ENCODE results near the gene PLS3. TPM values are rescaled to one million over a fixed set of nuclear protein-coding genes. Genes with fewer than 3 reads are reported as not detected.

PLS3 gene
- total and polyA plus RNA-seq, 2 donors = 45.0 to 65.3 TPM

GRCh38 chrX:115579786-115580294, 18.9 kb downstream of the PLS3 start:
- no peaks in the 10 kb centered on the region for H3K36me3 ChIP-seq (ENCODE audit: control insufficient read depth in 2 of 2, insufficient read depth in 2 of 2, low read length in 1 of 2)
- H3K27me3 ChIP-seq (ENCODE audit: control insufficient read depth in 2 of 2, insufficient read depth in 1 of 2, low read length in 1 of 2) = peaks cover 0 to 3% of the 10 kb centered on the region in 2 donors
- DNase-seq (ENCODE audit: low read depth in 6 of 9, low spot score in 9 of 9) = no peak
- no peak overlapping the region for H3K4me3 ChIP-seq (ENCODE audit: low read length in 2 of 2)
- no peak overlapping the region for H3K27ac ChIP-seq (ENCODE audit: low read depth in 1 of 2, low read length in 1 of 2)
- 92% methylated on average over 8 of the region's 8 CpGs for WGBS
- H3K4me1 ChIP-seq (ENCODE audit: control insufficient read depth in 2 of 2, insufficient read depth in 2 of 2, low read length in 2 of 2) = no peaks in the 10 kb centered on the region
- H3K9me3 ChIP-seq (ENCODE audit: control insufficient read depth in 2 of 2, insufficient read depth in 1 of 2, low read length in 1 of 2) = no peaks in the 10 kb centered on the region

GRCh38 chrX:115581759-115582615, 21.0 kb downstream of the PLS3 start:
- peaks cover 0 to 3% of the 10 kb centered on the region in 2 donors for H3K27me3 ChIP-seq (ENCODE audit: control insufficient read depth in 2 of 2, insufficient read depth in 1 of 2, low read length in 1 of 2)
- H3K9me3 ChIP-seq (ENCODE audit: control insufficient read depth in 2 of 2, insufficient read depth in 1 of 2, low read length in 1 of 2) = no peaks in the 10 kb centered on the region
- no peak overlapping the region for H3K4me3 ChIP-seq (ENCODE audit: low read length in 2 of 2)
- WGBS = 89% methylated on average over 2 of the region's 2 CpGs
- no peak for DNase-seq (ENCODE audit: low read depth in 6 of 9, low spot score in 9 of 9)
- H3K36me3 ChIP-seq (ENCODE audit: control insufficient read depth in 2 of 2, insufficient read depth in 2 of 2, low read length in 1 of 2) = no peaks in the 10 kb centered on the region
- no peaks in the 10 kb centered on the region for H3K4me1 ChIP-seq (ENCODE audit: control insufficient read depth in 2 of 2, insufficient read depth in 2 of 2, low read length in 2 of 2)
- H3K27ac ChIP-seq (ENCODE audit: low read depth in 1 of 2, low read length in 1 of 2) = peak overlapping the region in 1 of 2 donors; percentile 7

GRCh38 chrX:115582616-115583495, 21.9 kb downstream of the PLS3 start:
- Histone ChIP-seq H3K4me3 (ENCODE audit: low read length in 2 of 2) (no peak overlapping the region), H3K27me3 (ENCODE audit: control insufficient read depth in 2 of 2, insufficient read depth in 1 of 2, low read length in 1 of 2) (peaks cover 0 to 3% of the 10 kb centered on the region in 2 donors), H3K9me3 (ENCODE audit: control insufficient read depth in 2 of 2, insufficient read depth in 1 of 2, low read length in 1 of 2) (no peaks in the 10 kb centered on the region), H3K36me3 (ENCODE audit: control insufficient read depth in 2 of 2, insufficient read depth in 2 of 2, low read length in 1 of 2) (no peaks in the 10 kb centered on the region), H3K4me1 (ENCODE audit: control insufficient read depth in 2 of 2, insufficient read depth in 2 of 2, low read length in 2 of 2) (no peaks in the 10 kb centered on the region), H3K27ac (ENCODE audit: low read depth in 1 of 2, low read length in 1 of 2) (peak overlapping the region in 1 of 2 donors; percentile 19)
- DNase-seq (ENCODE audit: low read depth in 6 of 9, low spot score in 9 of 9) = no peak
- WGBS = 95% methylated on average over 13 of the region's 13 CpGs

- no peak for DNase-seq (ENCODE audit: low read depth in 6 of 9, low spot score in 9 of 9)
- H3K4me1 ChIP-seq (ENCODE audit: control insufficient read depth in 2 of 2, insufficient read depth in 2 of 2, low read length in 2 of 2) = no peaks in the 10 kb centered on the region
- no peak overlapping the region for H3K4me3 ChIP-seq (ENCODE audit: low read length in 2 of 2)
- H3K27ac ChIP-seq (ENCODE audit: low read depth in 1 of 2, low read length in 1 of 2) = no peak overlapping the region
- H3K9me3 ChIP-seq (ENCODE audit: control insufficient read depth in 2 of 2, insufficient read depth in 1 of 2, low read length in 1 of 2) = no peaks in the 10 kb centered on the region
- WGBS = 69% methylated on average over 5 of the region's 5 CpGs
- H3K27me3 ChIP-seq (ENCODE audit: control insufficient read depth in 2 of 2, insufficient read depth in 1 of 2, low read length in 1 of 2) = peaks cover 0 to 3% of the 10 kb centered on the region in 2 donors
- H3K36me3 ChIP-seq (ENCODE audit: control insufficient read depth in 2 of 2, insufficient read depth in 2 of 2, low read length in 1 of 2) = no peaks in the 10 kb centered on the region
Measured at GRCh38 chrX:115583496-115584004, 22.6 kb downstream of the PLS3 start.

GRCh38 chrX:115584696-115585095, 23.7 kb downstream of the PLS3 start:
- peaks cover 0 to 3% of the 10 kb centered on the region in 2 donors for H3K27me3 ChIP-seq (ENCODE audit: control insufficient read depth in 2 of 2, insufficient read depth in 1 of 2, low read length in 1 of 2)
- no peak for DNase-seq (ENCODE audit: low read depth in 6 of 9, low spot score in 9 of 9)
- no peaks in the 10 kb centered on the region for H3K9me3 ChIP-seq (ENCODE audit: control insufficient read depth in 2 of 2, insufficient read depth in 1 of 2, low read length in 1 of 2)
- no peak overlapping the region for H3K27ac ChIP-seq (ENCODE audit: low read depth in 1 of 2, low read length in 1 of 2)
- H3K36me3 ChIP-seq (ENCODE audit: control insufficient read depth in 2 of 2, insufficient read depth in 2 of 2, low read length in 1 of 2) = no peaks in the 10 kb centered on the region
- no peaks in the 10 kb centered on the region for H3K4me1 ChIP-seq (ENCODE audit: control insufficient read depth in 2 of 2, insufficient read depth in 2 of 2, low read length in 2 of 2)
- no peak overlapping the region for H3K4me3 ChIP-seq (ENCODE audit: low read length in 2 of 2)
- 95% methylated on average over 2 of the region's 2 CpGs for WGBS

- Histone ChIP-seq H3K4me3 (ENCODE audit: low read length in 2 of 2) (no peak overlapping the region), H3K9me3 (ENCODE audit: control insufficient read depth in 2 of 2, insufficient read depth in 1 of 2, low read length in 1 of 2) (no peaks in the 10 kb centered on the region), H3K27ac (ENCODE audit: low read depth in 1 of 2, low read length in 1 of 2) (no peak overlapping the region), H3K36me3 (ENCODE audit: control insufficient read depth in 2 of 2, insufficient read depth in 2 of 2, low read length in 1 of 2) (no peaks in the 10 kb centered on the region), H3K4me1 (ENCODE audit: control insufficient read depth in 2 of 2, insufficient read depth in 2 of 2, low read length in 2 of 2) (no peaks in the 10 kb centered on the region), H3K27me3 (ENCODE audit: control insufficient read depth in 2 of 2, insufficient read depth in 1 of 2, low read length in 1 of 2) (no peaks in the 10 kb centered on the region)
- WGBS = 97% methylated on average over 4 of the region's 4 CpGs
- no peak for DNase-seq (ENCODE audit: low read depth in 6 of 9, low spot score in 9 of 9)
Measured at GRCh38 chrX:115588179-115588578, 27.2 kb downstream of the PLS3 start.

GRCh38 chrX:115589419-115589818, 28.4 kb downstream of the PLS3 start:
- Histone ChIP-seq H3K27me3 (ENCODE audit: control insufficient read depth in 2 of 2, insufficient read depth in 1 of 2, low read length in 1 of 2) (no peaks in the 10 kb centered on the region), H3K4me3 (ENCODE audit: low read length in 2 of 2) (no peak overlapping the region), H3K9me3 (ENCODE audit: control insufficient read depth in 2 of 2, insufficient read depth in 1 of 2, low read length in 1 of 2) (no peaks in the 10 kb centered on the region), H3K4me1 (ENCODE audit: control insufficient read depth in 2 of 2, insufficient read depth in 2 of 2, low read length in 2 of 2) (no peaks in the 10 kb centered on the region), H3K36me3 (ENCODE audit: control insufficient read depth in 2 of 2, insufficient read depth in 2 of 2, low read length in 1 of 2) (no peaks in the 10 kb centered on the region), H3K27ac (ENCODE audit: low read depth in 1 of 2, low read length in 1 of 2) (no peak overlapping the region)
- no peak for DNase-seq (ENCODE audit: low read depth in 6 of 9, low spot score in 9 of 9)
- 97% methylated on average over 4 of the region's 4 CpGs for WGBS

- 96% methylated on average over 4 of the region's 4 CpGs for WGBS
- Histone ChIP-seq H3K27ac (ENCODE audit: low read depth in 1 of 2, low read length in 1 of 2) (no peak overlapping the region), H3K9me3 (ENCODE audit: control insufficient read depth in 2 of 2, insufficient read depth in 1 of 2, low read length in 1 of 2) (no peaks in the 10 kb centered on the region), H3K27me3 (ENCODE audit: control insufficient read depth in 2 of 2, insufficient read depth in 1 of 2, low read length in 1 of 2) (no peaks in the 10 kb centered on the region), H3K4me3 (ENCODE audit: low read length in 2 of 2) (no peak overlapping the region), H3K4me1 (ENCODE audit: control insufficient read depth in 2 of 2, insufficient read depth in 2 of 2, low read length in 2 of 2) (no peaks in the 10 kb centered on the region), H3K36me3 (ENCODE audit: control insufficient read depth in 2 of 2, insufficient read depth in 2 of 2, low read length in 1 of 2) (no peaks in the 10 kb centered on the region)
- DNase-seq (ENCODE audit: low read depth in 6 of 9, low spot score in 9 of 9) = no peak
Measured at GRCh38 chrX:115591420-115591819, 30.4 kb downstream of the PLS3 start.
